Liver (tissue), 9 donors: Measurements from ENCODE around the gene ACSL3. TPM values are rescaled to one million over a fixed set of nuclear protein-coding genes. Genes with fewer than 3 reads are reported as not detected.
"Not testable (repeated sequence)": the region's sequence is repeated elsewhere in the genome, so short reads cannot be mapped to it uniquely, and the experiment has no call there.

ENCODE experiments used
- DNase-seq: peaks from one replicate; pipeline ENCODE4 v3.0.0-alpha.2; 2017; ENCODE audit warnings: low spot score
- H3K27ac ChIP-seq, 2 donors: one replicate each; pipeline ENCODE4 v1.7.0; 2013; ENCODE audit warnings: inconsistent platforms in 2 of 2, low read length in 2 of 2, control low read depth in 1 of 2, low read depth in 1 of 2, mild to moderate bottlenecking in 1 of 2
- H3K27me3 ChIP-seq, 4 donors: one replicate each; pipeline versions ENCODE4 v1.6.1 to v1.7.0; 2013; ENCODE audit warnings: low read length in 3 of 4, inconsistent platforms in 1 of 4, mild to moderate bottlenecking in 1 of 4, moderate library complexity in 1 of 4; ENCODE audit not compliant: control insufficient read depth in 4 of 4, insufficient read depth in 4 of 4
- H3K36me3 ChIP-seq, 4 donors: one replicate each; pipeline versions ENCODE4 v1.6.1 to v1.7.0; 2013; ENCODE audit warnings: low read length in 3 of 4, mild to moderate bottlenecking in 3 of 4, low read depth in 1 of 4, moderate library complexity in 1 of 4; ENCODE audit not compliant: control insufficient read depth in 4 of 4, insufficient read depth in 3 of 4
- H3K4me1 ChIP-seq, 4 donors: one replicate each; pipeline versions ENCODE4 v1.6.1 to v1.7.0; 2013; ENCODE audit warnings: low read length in 3 of 4, mild to moderate bottlenecking in 3 of 4, moderate library complexity in 1 of 4; ENCODE audit not compliant: control insufficient read depth in 4 of 4, insufficient read depth in 4 of 4
- H3K4me3 ChIP-seq, 3 donors: one replicate each; pipeline versions ENCODE4 v1.6.1 to v1.7.0; 2013; ENCODE audit warnings: low read length in 3 of 3, control low read depth in 1 of 3, low read depth in 1 of 3, mild to moderate bottlenecking in 1 of 3
- H3K9ac ChIP-seq, 2 donors: one replicate each; pipeline ENCODE4 v1.7.0; 2013; ENCODE audit warnings: low read length in 2 of 2, mild to moderate bottlenecking in 2 of 2, moderate library complexity in 2 of 2, control low read depth in 1 of 2, low read depth in 1 of 2
- H3K9me3 ChIP-seq, 4 donors: one replicate each; pipeline versions ENCODE4 v1.6.1 to v1.7.0; 2013; ENCODE audit warnings: low read length in 3 of 4; ENCODE audit not compliant: control insufficient read depth in 4 of 4
- ATF3 ChIP-seq: IDR thresholded peaks from 2 replicates; pipeline ENCODE4 v1.6.1; 2016; ENCODE audit warnings: antibody characterized with exemption
- EGR1 ChIP-seq, 2 donors: IDR thresholded peaks; 2 replicates each; pipeline ENCODE4 v1.6.1; 2016 to 2018; ENCODE audit warnings: antibody characterized with exemption in 2 of 2, low read depth in 2 of 2
- FOXA1 ChIP-seq: IDR thresholded peaks from 2 replicates; pipeline ENCODE4 v1.6.1; 2016; ENCODE audit warnings: antibody characterized with exemption
- FOXA2 ChIP-seq: IDR thresholded peaks from 2 replicates; pipeline ENCODE4 v1.6.1; 2016; ENCODE audit warnings: antibody characterized with exemption
- GABPA ChIP-seq, 2 donors: IDR thresholded peaks in 1 of 2; conservative IDR thresholded peaks in 1 of 2; 2 replicates each; pipeline ENCODE4 v1.6.1; 2016; ENCODE audit warnings: antibody characterized with exemption in 2 of 2, mild to moderate bottlenecking in 1 of 2, moderate library complexity in 1 of 2
- HNF4A ChIP-seq, 2 donors: conservative IDR thresholded peaks; 2 replicates each; pipeline ENCODE4 v1.6.1; 2016; ENCODE audit warnings: antibody characterized with exemption in 2 of 2, mild to moderate bottlenecking in 2 of 2
- HNF4G ChIP-seq: IDR thresholded peaks from 2 replicates; pipeline ENCODE4 v1.6.1; 2016; ENCODE audit warnings: antibody characterized with exemption
- JUND ChIP-seq, 2 donors: IDR thresholded peaks; 2 replicates each; pipeline ENCODE4 v1.6.1; 2016; ENCODE audit warnings: antibody characterized with exemption in 2 of 2
- NR2F2 ChIP-seq: IDR thresholded peaks from 2 replicates; pipeline ENCODE4 v1.6.1; 2016; ENCODE audit warnings: antibody characterized with exemption
- RAD21 ChIP-seq, 2 donors: IDR thresholded peaks; 2 replicates each; pipeline ENCODE4 v1.6.1; 2016; ENCODE audit warnings: antibody characterized with exemption in 2 of 2, mild to moderate bottlenecking in 2 of 2
- RXRA ChIP-seq, 2 donors: IDR thresholded peaks; 2 replicates each; pipeline ENCODE4 v1.6.1; 2017 to 2018; ENCODE audit warnings: antibody characterized with exemption in 2 of 2, mild to moderate bottlenecking in 1 of 2
- SP1 ChIP-seq: IDR thresholded peaks from 2 replicates; pipeline ENCODE4 v1.6.1; 2018; ENCODE audit warnings: antibody characterized with exemption, mild to moderate bottlenecking
- TAF1 ChIP-seq: conservative IDR thresholded peaks from 2 replicates; pipeline ENCODE4 v1.6.1; 2016; ENCODE audit warnings: antibody characterized with exemption, mild to moderate bottlenecking
- YY1 ChIP-seq: IDR thresholded peaks from 2 replicates; pipeline ENCODE4 v1.6.1; 2016; ENCODE audit warnings: antibody characterized with exemption, mild to moderate bottlenecking
- ZBTB33 ChIP-seq: IDR thresholded peaks from 2 replicates; pipeline ENCODE4 v1.6.1; 2016; ENCODE audit warnings: antibody characterized with exemption
- WGBS: extraction: QIAGEN DNeasy Blood & Tissue Kit; methylation state at CpG from one replicate; pipeline ENCODE4 v1.1.7; 2013; 5-methylcytosine and 5-hydroxymethylcytosine counted together
- polyA plus RNA-seq, 2 donors: library from polyadenylated mRNA; stranded (reverse) in 1 of 2; unstranded in 1 of 2; fragments of 200-250 nt in 1 of 2; fragments of >200 nt in 1 of 2; fragmentation: Nextera tagmentation in 1 of 2; extraction: Ambion mirVana in 1 of 2; gene quantifications; one replicate each; pipeline versions ENCODE4 v1.2.1 to v1.2.3, GENCODE V29; 2013 to 2015
- total RNA-seq, 2 donors: library from RNA; depleted of rRNA; stranded (reverse); fragments of >200 nt; gene quantifications; one replicate each; pipeline ENCODE4 v1.2.3, GENCODE V29; 2014
- TF ChIP-seq, protein P1 (sequence below): IDR thresholded peaks from 2 replicates; pipeline ENCODE4 v1.6.1; 2016; ENCODE audit warnings: antibody characterized with exemption, mild to moderate bottlenecking
- TF ChIP-seq, protein P2 (sequence below): fragments of 150-350 bp; IDR thresholded peaks from 2 replicates; pipeline ENCODE4 v1.5.1; 2017; ENCODE audit warnings: improper control_type of control experiment, low read depth, low read length; ENCODE audit not compliant: missing input control
- TF ChIP-seq, protein P3 (sequence below): IDR thresholded peaks from 2 replicates; pipeline ENCODE4 v1.6.1; 2016; ENCODE audit warnings: antibody characterized with exemption
- donor health status: healthy.
- donor health status: healthy.
- donor health status: healthy.
- donor health status: healthy.
- donor health status: healthy.

ACSL3 gene
- total and polyA plus RNA-seq, 4 donors = 22.2 to 66.6 (median 43.3) TPM

DNA sequence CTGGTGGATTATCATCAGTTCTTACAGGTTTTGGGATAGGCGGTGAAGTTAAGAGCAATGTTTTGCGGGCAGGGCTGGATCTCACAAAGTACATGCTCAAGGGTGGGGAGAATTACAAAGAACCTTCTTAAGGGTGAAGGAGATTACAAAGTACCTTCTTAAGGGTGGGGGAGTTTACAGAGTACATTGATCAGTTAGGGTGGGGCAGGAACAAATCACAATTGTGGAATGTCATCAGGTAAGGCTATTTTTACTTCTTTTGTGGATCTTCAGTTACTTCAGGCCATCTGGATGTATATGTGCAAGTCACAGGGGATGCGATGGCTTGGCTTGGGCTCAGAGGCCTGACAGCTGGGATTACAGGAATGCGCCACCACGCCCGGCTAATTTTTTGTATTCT is 12.8 kb upstream of the ACSL3 start:
- H3K36me3 ChIP-seq, H3K27me3 ChIP-seq, H3K27ac ChIP-seq, H3K9ac ChIP-seq, H3K4me1 ChIP-seq, DNase-seq, H3K4me3 ChIP-seq, H3K9me3 ChIP-seq: not testable (repeated sequence)
- 96% methylated on average over 6 of the region's 6 CpGs for WGBS

DNA sequence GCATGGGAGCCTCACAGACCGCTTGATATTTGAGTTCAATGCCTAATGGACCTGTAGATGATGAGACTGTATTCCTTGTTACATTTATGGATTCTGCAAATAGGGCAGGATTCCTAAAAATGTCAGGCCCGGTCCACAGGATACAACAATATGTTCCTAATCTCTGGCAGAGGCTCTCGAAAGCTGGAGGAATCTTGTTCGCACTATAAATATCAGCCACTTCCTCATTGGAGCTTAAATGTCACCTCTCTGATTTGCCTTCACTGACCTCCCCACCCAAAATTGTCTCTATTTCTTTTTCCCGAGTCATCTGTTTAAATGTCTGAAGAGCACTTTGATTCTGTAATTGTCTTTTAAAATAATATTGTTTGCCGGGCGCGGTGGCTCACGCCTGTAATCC is 12.0 kb upstream of the ACSL3 start:
- no peak overlapping the region for H3K4me3 ChIP-seq
- WGBS = 87% methylated on average over 9 of the region's 9 CpGs

More for the DNA sequence above, 12.0 kb upstream of the ACSL3 start:
- Histone ChIP-seq H3K27ac (no peak overlapping the region), H3K27me3 (no peaks in the 10 kb centered on the region), H3K9me3 (no peaks in the 10 kb centered on the region), H3K4me1 (no peaks in the 10 kb centered on the region), H3K9ac (no peak overlapping the region), H3K36me3 (no peaks in the 10 kb centered on the region)
- TF ChIP-seq ATF3 = no peak
- no peak for TF ChIP-seq HNF4A (conservative IDR thresholded peaks at IDR 0.05)
- TF ChIP-seq GABPA (IDR thresholded peaks at IDR 0.05 in 1 of 2, conservative IDR thresholded peaks at IDR 0.05 in 1 of 2) = no peak
- TF ChIP-seq, protein P1, sequence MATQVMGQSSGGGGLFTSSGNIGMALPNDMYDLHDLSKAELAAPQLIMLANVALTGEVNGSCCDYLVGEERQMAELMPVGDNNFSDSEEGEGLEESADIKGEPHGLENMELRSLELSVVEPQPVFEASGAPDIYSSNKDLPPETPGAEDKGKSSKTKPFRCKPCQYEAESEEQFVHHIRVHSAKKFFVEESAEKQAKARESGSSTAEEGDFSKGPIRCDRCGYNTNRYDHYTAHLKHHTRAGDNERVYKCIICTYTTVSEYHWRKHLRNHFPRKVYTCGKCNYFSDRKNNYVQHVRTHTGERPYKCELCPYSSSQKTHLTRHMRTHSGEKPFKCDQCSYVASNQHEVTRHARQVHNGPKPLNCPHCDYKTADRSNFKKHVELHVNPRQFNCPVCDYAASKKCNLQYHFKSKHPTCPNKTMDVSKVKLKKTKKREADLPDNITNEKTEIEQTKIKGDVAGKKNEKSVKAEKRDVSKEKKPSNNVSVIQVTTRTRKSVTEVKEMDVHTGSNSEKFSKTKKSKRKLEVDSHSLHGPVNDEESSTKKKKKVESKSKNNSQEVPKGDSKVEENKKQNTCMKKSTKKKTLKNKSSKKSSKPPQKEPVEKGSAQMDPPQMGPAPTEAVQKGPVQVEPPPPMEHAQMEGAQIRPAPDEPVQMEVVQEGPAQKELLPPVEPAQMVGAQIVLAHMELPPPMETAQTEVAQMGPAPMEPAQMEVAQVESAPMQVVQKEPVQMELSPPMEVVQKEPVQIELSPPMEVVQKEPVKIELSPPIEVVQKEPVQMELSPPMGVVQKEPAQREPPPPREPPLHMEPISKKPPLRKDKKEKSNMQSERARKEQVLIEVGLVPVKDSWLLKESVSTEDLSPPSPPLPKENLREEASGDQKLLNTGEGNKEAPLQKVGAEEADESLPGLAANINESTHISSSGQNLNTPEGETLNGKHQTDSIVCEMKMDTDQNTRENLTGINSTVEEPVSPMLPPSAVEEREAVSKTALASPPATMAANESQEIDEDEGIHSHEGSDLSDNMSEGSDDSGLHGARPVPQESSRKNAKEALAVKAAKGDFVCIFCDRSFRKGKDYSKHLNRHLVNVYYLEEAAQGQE = no peak
- no peak for TF ChIP-seq EGR1 (IDR thresholded peaks at IDR 0.05; ENCODE audit: low read depth in 2 of 2)
- TF ChIP-seq, protein P2, sequence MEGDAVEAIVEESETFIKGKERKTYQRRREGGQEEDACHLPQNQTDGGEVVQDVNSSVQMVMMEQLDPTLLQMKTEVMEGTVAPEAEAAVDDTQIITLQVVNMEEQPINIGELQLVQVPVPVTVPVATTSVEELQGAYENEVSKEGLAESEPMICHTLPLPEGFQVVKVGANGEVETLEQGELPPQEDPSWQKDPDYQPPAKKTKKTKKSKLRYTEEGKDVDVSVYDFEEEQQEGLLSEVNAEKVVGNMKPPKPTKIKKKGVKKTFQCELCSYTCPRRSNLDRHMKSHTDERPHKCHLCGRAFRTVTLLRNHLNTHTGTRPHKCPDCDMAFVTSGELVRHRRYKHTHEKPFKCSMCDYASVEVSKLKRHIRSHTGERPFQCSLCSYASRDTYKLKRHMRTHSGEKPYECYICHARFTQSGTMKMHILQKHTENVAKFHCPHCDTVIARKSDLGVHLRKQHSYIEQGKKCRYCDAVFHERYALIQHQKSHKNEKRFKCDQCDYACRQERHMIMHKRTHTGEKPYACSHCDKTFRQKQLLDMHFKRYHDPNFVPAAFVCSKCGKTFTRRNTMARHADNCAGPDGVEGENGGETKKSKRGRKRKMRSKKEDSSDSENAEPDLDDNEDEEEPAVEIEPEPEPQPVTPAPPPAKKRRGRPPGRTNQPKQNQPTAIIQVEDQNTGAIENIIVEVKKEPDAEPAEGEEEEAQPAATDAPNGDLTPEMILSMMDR = no peak
- TF ChIP-seq YY1 = no peak
- no peak for TF ChIP-seq TAF1
- no peak for TF ChIP-seq RAD21 (IDR thresholded peaks at IDR 0.05)
- TF ChIP-seq RXRA (IDR thresholded peaks at IDR 0.05) = no peak
- TF ChIP-seq FOXA2 = no peak
- no peak for TF ChIP-seq FOXA1
- TF ChIP-seq SP1 = no peak
- TF ChIP-seq HNF4G = no peak
- TF ChIP-seq, protein P3, sequence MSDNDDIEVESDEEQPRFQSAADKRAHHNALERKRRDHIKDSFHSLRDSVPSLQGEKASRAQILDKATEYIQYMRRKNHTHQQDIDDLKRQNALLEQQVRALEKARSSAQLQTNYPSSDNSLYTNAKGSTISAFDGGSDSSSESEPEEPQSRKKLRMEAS = no peak
- no peak for TF ChIP-seq NR2F2
- no peak for TF ChIP-seq JUND (IDR thresholded peaks at IDR 0.05)
- no peak for TF ChIP-seq ZBTB33
- DNase-seq = no peak
